HepG2 (cell line): ENCODE measurements around the gene BCL2. TPM values are rescaled to one million over a fixed set of nuclear protein-coding genes. Genes with fewer than 3 reads are reported as not detected.

Experiments used
- ATAC-seq: fragments of 200-7000 bp; cut with Tn5 transposase; 3 replicates; pipeline ENCODE4 v1.9.1; 2020; ENCODE audit warnings: mild to moderate bottlenecking, moderate library complexity
- BruUV-seq: library from RNA; stranded (reverse); fragments of 400-500 nt; replicated peaks from 2 replicates; lab custom pipeline; 2021; lab: Mats Ljungman, UMichigan
- CTCF ChIA-PET: fragments of 300-600 bp; formaldehyde crosslinking; extraction: SDS; loops from one replicate; lab custom pipeline; 2021; ENCODE audit warnings: low total read pairs, inconsistent platforms, low intra/inter-chr PET ratio; lab: Yijun Ruan, JAX
- POLR2A ChIA-PET: fragments of 350-600 bp; sonication (Branson Sonifier 250); formaldehyde crosslinking; loops from one replicate; lab custom pipeline; 2020; ENCODE audit warnings: antibody characterized with exemption, inconsistent platforms; lab: Yijun Ruan, JAX
- DNase-seq: peaks from one replicate; pipeline ENCODE4 v3.0.0-alpha.2; 2015; ENCODE audit warnings: low spot score
- FAIRE-seq: peaks from 3 replicates; lab custom pipeline; 2011; peaks lifted over from hg19 to GRCh38; lab: Jason Lieb, UNC
- H2AFZ ChIP-seq: one replicate; pipeline ENCODE4 v1.6.1; 2011; ENCODE audit warnings: low read length, inconsistent platforms
- H3K27ac ChIP-seq: fragments of 300-600 bp; 3 replicates; pipeline ENCODE4 v1.8.0; 2011; ENCODE audit warnings: mixed run types, mild to moderate bottlenecking, mixed read lengths, low read length, inconsistent platforms; ENCODE audit not compliant: insufficient read depth; ENCODE audit errors: extremely low read length
- H3K27me3 ChIP-seq, 2 experiments: fragments of 200-600 bp in 1 of 2; 2 replicates in 1 of 2; 3 replicates in 1 of 2; pipeline versions ENCODE4 v1.6.0 to v1.8.0; 2011; ENCODE audit warnings: low read length in 2 of 2, mild to moderate bottlenecking in 2 of 2, moderate library complexity in 2 of 2, inconsistent platforms in 1 of 2; ENCODE audit not compliant: insufficient read depth in 2 of 2, control insufficient read depth in 1 of 2
- H3K36me3 ChIP-seq, 2 experiments: fragments of 200-600 bp in 1 of 2; replicated peaks in 1 of 2; 2 replicates in 1 of 2; 3 replicates in 1 of 2; pipeline versions ENCODE4 v1.5.1 to v1.8.0; 2011; ENCODE audit warnings: low read length in 2 of 2, inconsistent platforms in 1 of 2; ENCODE audit not compliant: insufficient read depth in 2 of 2, control insufficient read depth in 1 of 2
- H3K4me1 ChIP-seq: 2 replicates; pipeline ENCODE4 v1.5.1; 2012; ENCODE audit warnings: low read length, inconsistent platforms; ENCODE audit not compliant: insufficient read depth
- H3K4me2 ChIP-seq: 2 replicates; pipeline ENCODE4 v1.6.0; 2011; ENCODE audit warnings: low read depth, low read length, inconsistent platforms
- H3K4me3 ChIP-seq, 3 experiments: fragments of 200-600 bp in 1 of 3; sonication (generic), shearing (Covaris generic) in 1 of 3; replicated peaks in 1 of 3; 2 replicates each; pipeline ENCODE4 v1.5.1; 2011 to 2016; ENCODE audit warnings: low read length in 3 of 3, inconsistent platforms in 2 of 3, low read depth in 2 of 3, mild to moderate bottlenecking in 2 of 3, control low read depth in 1 of 3, mixed read lengths in 1 of 3; ENCODE audit not compliant: insufficient read depth in 1 of 3
- H3K79me2 ChIP-seq: one replicate; pipeline ENCODE4 v1.6.1; 2011; ENCODE audit warnings: low read length, inconsistent platforms; ENCODE audit not compliant: insufficient read depth
- H3K9ac ChIP-seq: 2 replicates; pipeline ENCODE4 v1.6.0; 2011; ENCODE audit warnings: mild to moderate bottlenecking, low read depth, low read length, inconsistent platforms; ENCODE audit not compliant: insufficient read depth
- H3K9me3 ChIP-seq: 2 replicates; pipeline ENCODE4 v1.5.1; 2012; ENCODE audit warnings: mild to moderate bottlenecking, low read length
- H4K20me1 ChIP-seq: 2 replicates; pipeline ENCODE4 v1.6.0; 2011; ENCODE audit warnings: inconsistent platforms, mild to moderate bottlenecking, low read length, moderate library complexity; ENCODE audit not compliant: insufficient read depth
- ARNTL ChIP-seq: sonication (generic); formaldehyde crosslinking; IDR thresholded peaks from 2 replicates; pipeline ENCODE4 v1.4.0; 2020; ENCODE audit warnings: mild to moderate bottlenecking, missing genetic modification reagents
- ATM ChIP-seq: fragments of 450-650 bp; IDR thresholded peaks from 2 replicates; pipeline ENCODE4 v1.7.1; 2017; ENCODE audit warnings: mild to moderate bottlenecking, borderline replicate concordance
- CSRNP2 ChIP-seq: sonication (generic); formaldehyde crosslinking; conservative IDR thresholded peaks from 2 replicates; pipeline ENCODE4 v1.8.0; 2022; ENCODE audit warnings: low read depth, missing genetic modification reagents
- HMG20A ChIP-seq: IDR thresholded peaks from 2 replicates; pipeline ENCODE4 v1.6.1; 2016; ENCODE audit warnings: borderline replicate concordance
- HOXA9 ChIP-seq: sonication (generic); formaldehyde crosslinking; IDR thresholded peaks from 2 replicates; pipeline ENCODE4 v1.8.1; 2022; ENCODE audit warnings: missing genetic modification reagents, mild to moderate bottlenecking, moderate library complexity, borderline replicate concordance
- TAF15 ChIP-seq: fragments of 200-400 bp; formaldehyde crosslinking; IDR thresholded peaks from one replicate; pipeline ENCODE4 v1.6.1; 2018; ENCODE audit warnings: mild to moderate bottlenecking, low read depth, low read length; ENCODE audit not compliant: poor library complexity, severe bottlenecking
- ZNF207 ChIP-seq: fragments of 450-650 bp; IDR thresholded peaks from 2 replicates; pipeline ENCODE4 v1.6.1; 2016; ENCODE audit warnings: antibody characterized with exemption, borderline replicate concordance
- ZNF256 ChIP-seq: sonication (generic); formaldehyde crosslinking; conservative IDR thresholded peaks from 2 replicates; pipeline ENCODE4 v1.4.0; 2020; ENCODE audit warnings: missing genetic modification reagents
- ZNF562 ChIP-seq: sonication (generic); formaldehyde crosslinking; IDR thresholded peaks from 2 replicates; pipeline ENCODE4 v1.8.0; 2022; ENCODE audit warnings: missing genetic modification reagents, borderline replicate concordance
- ZNF646 ChIP-seq: sonication (generic); formaldehyde crosslinking; IDR thresholded peaks from 2 replicates; pipeline ENCODE4 v1.9.0; 2021; ENCODE audit warnings: mild to moderate bottlenecking, missing genetic modification reagents
- WGBS: methylation state at CpG from one replicate; pipeline ENCODE4 v1.1.6; 2017; ENCODE audit warnings: low lambda C conversion rate; 5-methylcytosine and 5-hydroxymethylcytosine counted together
- in situ Hi-C: cut with HindIII; loops from 2 replicates; pipeline ENCODE4 v1.10.0; 2017; ENCODE audit warnings: low pct_unique_long_range_greater_than_20kb; ENCODE audit not compliant: extremely low pct_ligation_motif_present
- intact Hi-C: fragments of 100-400 bp; cut with micrococcal nuclease; formaldehyde crosslinking; loops from one replicate; pipeline ENCODE4 v1.10.0; 2022; ENCODE audit not compliant: unreplicated experiment
- polyA plus RNA-seq, 8 experiments: library from polyadenylated mRNA; depleted of rRNA in 3 of 8; stranded (reverse) in 7 of 8; unstranded in 1 of 8; fragments of >200 nt; fragmentation: Illumina TruSeq in 4 of 8; extraction: Trizol in 4 of 8; gene quantifications; 2 replicates each; pipeline versions ENCODE4 v1.2.1 to v1.2.3, GENCODE V29; 2011 to 2016; ENCODE audit warnings: low read depth in 4 of 8, missing spikeins in 1 of 8, mixed read lengths in 1 of 8; ENCODE audit not compliant: insufficient read depth in 1 of 8
- total RNA-seq, 5 experiments: library from RNA; depleted of rRNA; stranded (reverse); fragments of >200 nt; fragmentation: Illumina TruSeq; extraction: Trizol; gene quantifications; 2 replicates each; pipeline ENCODE4 v1.2.3, GENCODE V29; 2016; ENCODE audit warnings: low read depth in 1 of 5

BCL2 gene
- total and polyA plus RNA-seq, 2 of the 13 experiments (the other 11 are each of a cell fraction or from before 2014, with no cell fraction given): 0.07 to 0.53 TPM

- H3K4me2 ChIP-seq: no peak overlapping the region
- intact Hi-C loops: no loop called here
Observed at GRCh38 chr18:63199743-63200241, 119.8 kb downstream of the BCL2 start.

GRCh38 chr18:63198868-63199742, 120.5 kb downstream of the BCL2 start:
- BruUV-seq: no TSS peak
- H2AFZ ChIP-seq: no peak overlapping the region
- H3K79me2 ChIP-seq: no peaks in the 10 kb centered on the region
- no peaks in the 10 kb centered on the region for H4K20me1 ChIP-seq
- CTCF ChIA-PET: no interaction called here
- H3K27ac ChIP-seq: no peak overlapping the region
- FAIRE-seq (peak; percentile 81), ATAC-seq (no peak), DNase-seq (no peak)
- H3K4me2 ChIP-seq: no peak overlapping the region
- H3K9me3 ChIP-seq: no peaks in the 10 kb centered on the region
- no peak overlapping the region for H3K4me3 ChIP-seq
- H3K27me3 ChIP-seq: no peaks in the 10 kb centered on the region; a peak in 1 of 5 replicates
- no peaks in the 10 kb centered on the region for H3K36me3 ChIP-seq
- H3K4me1 ChIP-seq: no peaks in the 10 kb centered on the region
- in situ Hi-C loops (no loop called here), intact Hi-C loops (no loop called here)
- no peak overlapping the region for H3K9ac ChIP-seq
- POLR2A ChIA-PET: no interaction called here
- WGBS: 94% methylated on average over 2 of the region's 5 CpGs
- TF ChIP-seq ZNF646 (CRISPR knock-in tag) (peak; percentile 75), HMG20A (CRISPR knock-in tag) (no peak), ATM (no peak), ZNF207 (0 out of 2 replicates have a peak, but pooled peaks have one; percentile 29), TAF15 (no peak), CSRNP2 (CRISPR knock-in tag) (no peak)

More at GRCh38 chr18:63199743-63200241, 119.8 kb downstream of the BCL2 start:
- TF ChIP-seq ZNF256 (CRISPR knock-in tag): no peak
- TF ChIP-seq ZNF562 (CRISPR knock-in tag): no peak
- no peak for TF ChIP-seq HOXA9
- TF ChIP-seq ARNTL (CRISPR knock-in tag): no peak
- Histone ChIP-seq H4K20me1 (no peaks in the 10 kb centered on the region), H3K36me3 (no peaks in the 10 kb centered on the region), H2AFZ (no peak overlapping the region), H3K27me3 (no peaks in the 10 kb centered on the region; a peak in 1 of 5 replicates), H3K4me3 (no peak overlapping the region), H3K79me2 (no peaks in the 10 kb centered on the region), H3K4me1 (no peaks in the 10 kb centered on the region), H3K9ac (no peak overlapping the region), H3K9me3 (no peaks in the 10 kb centered on the region), H3K27ac (no peak overlapping the region)
- ChIA-PET CTCF (no interaction called here), POLR2A (no interaction called here)
- BruUV-seq: no TSS peak
- DNase-seq (no peak), ATAC-seq (no peak), FAIRE-seq (no peak)
- 76% methylated on average over 14 of the region's 14 CpGs for WGBS
- in situ Hi-C loops: no loop called here
